Smooth muscle cell (in vitro differentiated cells): ENCODE measurements around the gene ZNF577. TPM values are rescaled to one million over a fixed set of nuclear protein-coding genes. Genes with fewer than 3 reads are reported as not detected.

Experiments used
- DNase-seq: peaks from one replicate; lab custom pipeline; 2025; ENCODE audit not compliant: unreplicated experiment; lab: John Stamatoyannopoulos, UW
- H2AFZ ChIP-seq: fragments of 200-600 bp; sonication (generic); 2 replicates; pipeline ENCODE4 v1.6.0; 2016; ENCODE audit warnings: antibody characterized with exemption, low read depth, mild to moderate bottlenecking
- H3F3A ChIP-seq: fragments of 200-600 bp; sonication (generic); 2 replicates; pipeline ENCODE4 v1.6.0; 2017; ENCODE audit warnings: antibody characterized with exemption, low read depth
- H3K27ac ChIP-seq: fragments of 200-600 bp; sonication (generic); 2 replicates; pipeline ENCODE4 v1.5.1; 2016; ENCODE audit warnings: low read depth, mild to moderate bottlenecking
- H3K27me3 ChIP-seq: fragments of 200-600 bp; sonication (generic); 2 replicates; pipeline ENCODE4 v1.6.1; 2016; ENCODE audit warnings: low read depth, mild to moderate bottlenecking
- H3K36me3 ChIP-seq: fragments of 200-600 bp; sonication (generic); 2 replicates; pipeline ENCODE4 v1.5.1; 2016; ENCODE audit warnings: low read depth
- H3K4me1 ChIP-seq: fragments of 200-600 bp; sonication (generic); 2 replicates; pipeline ENCODE4 v1.5.1; 2016; ENCODE audit warnings: low read depth
- H3K4me2 ChIP-seq: fragments of 200-600 bp; sonication (generic); 2 replicates; pipeline ENCODE4 v1.6.0; 2016; ENCODE audit warnings: mild to moderate bottlenecking
- H3K4me3 ChIP-seq: fragments of 200-600 bp; sonication (generic); 2 replicates; pipeline ENCODE4 v1.5.1; 2016; ENCODE audit warnings: mild to moderate bottlenecking
- H3K79me2 ChIP-seq: fragments of 200-600 bp; sonication (generic); 2 replicates; pipeline ENCODE4 v1.6.0; 2016; ENCODE audit warnings: low read depth, mild to moderate bottlenecking
- H3K9ac ChIP-seq: fragments of 200-600 bp; sonication (generic); 2 replicates; pipeline ENCODE4 v1.6.0; 2016; ENCODE audit warnings: low read depth
- H3K9me3 ChIP-seq: fragments of 200-600 bp; sonication (generic); replicated peaks from 2 replicates; pipeline ENCODE4 v1.5.1; 2016; ENCODE audit warnings: low read depth
- H4K20me1 ChIP-seq: fragments of 200-600 bp; sonication (generic); 2 replicates; pipeline ENCODE4 v1.6.0; 2016; ENCODE audit warnings: low read depth
- CTCF ChIP-seq: fragments of 200-600 bp; sonication (generic); IDR thresholded peaks from 2 replicates; pipeline ENCODE4 v1.5.1; 2017; ENCODE audit warnings: borderline replicate concordance, mild to moderate bottlenecking, antibody characterized with exemption; ENCODE audit not compliant: insufficient read depth, poor library complexity, severe bottlenecking
- WGBS: methylation state at CpG from one replicate; pipeline ENCODE4 v1.1.7; 2016; ENCODE audit warnings: low lambda C conversion rate; 5-methylcytosine and 5-hydroxymethylcytosine counted together
- polyA plus RNA-seq: library from polyadenylated mRNA; unstranded; fragments of >200 nt; fragmentation: Nextera tagmentation; extraction: Ambion mirVana; gene quantifications from 2 replicates; pipeline ENCODE4 v1.2.1, GENCODE V29; 2016
- total RNA-seq: library from RNA; depleted of rRNA; stranded (reverse); fragments of >200 nt; gene quantifications from 2 replicates; pipeline ENCODE4 v1.2.3, GENCODE V29; 2014

ZNF577 gene
- total and polyA plus RNA-seq, 2 experiments from 2014 or later: 4.8 to 5.8 TPM

GRCh38 chr19:51830274-51830673 lies 57.5 kb downstream of the ZNF577 start:
- no peaks in the 10 kb centered on the region for H3K4me1 ChIP-seq
- no peaks in the 10 kb centered on the region for H3K36me3 ChIP-seq
- H3K79me2 ChIP-seq: no peaks in the 10 kb centered on the region
- H3K9me3 ChIP-seq: peaks cover 14% of the 10 kb centered on the region
- no peaks in the 10 kb centered on the region for H3K27me3 ChIP-seq
- no peak for TF ChIP-seq CTCF
- no peaks in the 10 kb centered on the region for H3F3A ChIP-seq
- H4K20me1 ChIP-seq: no peaks in the 10 kb centered on the region
- H3K27ac ChIP-seq: no peak overlapping the region
- no peak overlapping the region for H2AFZ ChIP-seq
- WGBS: 98% methylated on average over 2 of the region's 2 CpGs
- no peak for DNase-seq
- no peak overlapping the region for H3K4me3 ChIP-seq
- H3K9ac ChIP-seq: no peak overlapping the region
- no peak overlapping the region for H3K4me2 ChIP-seq

- 94% methylated on average over 13 of the region's 13 CpGs for WGBS
- TF ChIP-seq CTCF: no peak
These were observed 63.3 kb downstream of the ZNF577 start for GRCh38 chr19:51824281-51825005.

GRCh38 chr19:51822946-51823345 lies 64.8 kb downstream of the ZNF577 start:
- H3K9ac ChIP-seq: no peak overlapping the region
- H3K79me2 ChIP-seq: no peaks in the 10 kb centered on the region
- no peak for TF ChIP-seq CTCF
- no peaks in the 10 kb centered on the region for H3K27me3 ChIP-seq
- no peak for DNase-seq
- H3K4me1 ChIP-seq: no peaks in the 10 kb centered on the region
- H2AFZ ChIP-seq: no peak overlapping the region
- no peak overlapping the region for H3K27ac ChIP-seq
- 90% methylated on average over 3 of the region's 3 CpGs for WGBS
- no peak overlapping the region for H3K4me3 ChIP-seq
- H3K36me3 ChIP-seq: no peaks in the 10 kb centered on the region
- no peaks in the 10 kb centered on the region for H4K20me1 ChIP-seq
- H3F3A ChIP-seq: no peaks in the 10 kb centered on the region
- H3K4me2 ChIP-seq: no peak overlapping the region
- peaks cover 15% of the 10 kb centered on the region for H3K9me3 ChIP-seq

More at GRCh38 chr19:51824281-51825005, 63.3 kb downstream of the ZNF577 start:
- H3K27me3 ChIP-seq: no peaks in the 10 kb centered on the region
- no peaks in the 10 kb centered on the region for H4K20me1 ChIP-seq
- H3K4me1 ChIP-seq: no peaks in the 10 kb centered on the region
- DNase-seq: no peak
- no peak overlapping the region for H3K4me2 ChIP-seq
- H3F3A ChIP-seq: no peaks in the 10 kb centered on the region
- no peak overlapping the region for H3K27ac ChIP-seq
- no peak overlapping the region for H3K9ac ChIP-seq
- no peaks in the 10 kb centered on the region for H3K36me3 ChIP-seq
- H2AFZ ChIP-seq: no peak overlapping the region
- H3K4me3 ChIP-seq: no peak overlapping the region
- H3K79me2 ChIP-seq: no peaks in the 10 kb centered on the region
- peaks cover 19% of the 10 kb centered on the region for H3K9me3 ChIP-seq

- Histone ChIP-seq H4K20me1 (no peaks in the 10 kb centered on the region), H3K36me3 (no peaks in the 10 kb centered on the region), H3K4me3 (no peak overlapping the region), H3K4me2 (no peak overlapping the region), H2AFZ (no peak overlapping the region), H3K9ac (no peak overlapping the region), H3K4me1 (no peaks in the 10 kb centered on the region), H3K27me3 (no peaks in the 10 kb centered on the region), H3K9me3 (peaks cover 13% of the 10 kb centered on the region), H3K27ac (no peak overlapping the region), H3K79me2 (no peaks in the 10 kb centered on the region), H3F3A (no peaks in the 10 kb centered on the region)
- WGBS: 82% methylated on average over 2 of the region's 2 CpGs
- no peak for DNase-seq
- no peak for TF ChIP-seq CTCF
These were observed 65.4 kb downstream of the ZNF577 start for GRCh38 chr19:51822325-51822724.
